ENCODE measurements around the gene DAB1. TPM values are rescaled to one million over a fixed set of nuclear protein-coding genes. Genes with fewer than 3 reads are reported as not detected.

The DAB1 gene
- total and polyA plus RNA-seq, 10 of the 15 experiments (the other 5 are each of a cell fraction or from before 2014, with no cell fraction given) = 0.02 to 0.10 (median 0.03) TPM; not detected in 5

GRCh38 chr1:57017717-57018116, 406.1 kb downstream of the DAB1 start:
- Histone ChIP-seq H4K20me1 (ENCODE audit: control insufficient read depth, insufficient read depth) (no peaks in the 10 kb centered on the region), H3K4me3 (no peak overlapping the region), H3K27ac (ENCODE audit: control insufficient read depth, insufficient read depth) (no peak overlapping the region), H2AFZ (ENCODE audit: control insufficient read depth, low read depth, low read length) (no peak overlapping the region), H3K36me3 (ENCODE audit: control insufficient read depth in 2 of 2, insufficient read depth in 2 of 2, low read length in 1 of 2) (no peaks in the 10 kb centered on the region), H3K4me1 (ENCODE audit: control insufficient read depth, insufficient read depth, low read length) (no peaks in the 10 kb centered on the region), H3K4me2 (ENCODE audit: control insufficient read depth, insufficient read depth) (no peak overlapping the region), H3K79me2 (ENCODE audit: control insufficient read depth, insufficient read depth, low read length) (no peaks in the 10 kb centered on the region), H3K9ac (ENCODE audit: control insufficient read depth, insufficient read depth, low read length) (no peak overlapping the region), H3K27me3 (replicated peaks in 1 of 2; ENCODE audit: control insufficient read depth in 2 of 2, insufficient read depth in 2 of 2, low read length in 1 of 2) (no peaks in the 10 kb centered on the region), H3K9me3 (replicated peaks; ENCODE audit: control insufficient read depth, insufficient read depth, low read length) (no peaks in the 10 kb centered on the region)
- TF ChIP-seq NFYB (IDR thresholded peaks at IDR 0.05; ENCODE audit: insufficient read depth, low read depth, low read length) (no peak), MAX (IDR thresholded peaks at IDR 0.05; ENCODE audit: low read depth, low read length) (no peak), CTCF (IDR thresholded peaks at IDR 0.05 in 2 of 3, conservative IDR thresholded peaks at IDR 0.05 in 1 of 3; ENCODE audit: control insufficient read depth in 2 of 3, extremely low read depth in 1 of 3, insufficient read depth in 1 of 3, low read depth in 3 of 3, low read length in 3 of 3) (peak in 2 of 3 experiments; percentile 22 to 31; a peak in 1 of 6 replicates)
- in situ Hi-C loops (cut with MboI) = no loop called here
- RAD21 ChIA-PET (ENCODE audit: unreplicated experiment) = no interaction called here
- POLR2A ChIA-PET = no interaction called here
- SMC1A ChIA-PET (ENCODE audit: uncharacterized antibody, unreplicated experiment) = no interaction called here
- FAIRE-seq = no peak
- intact Hi-C loops (cut with micrococcal nuclease; ENCODE audit: unreplicated experiment) = loop anchor here (2.0 kb wide), 1 partner anchor 21 kb away; no protein-coding TSS in a partner anchor
- no TSS peak for BruUV-seq (replicated peaks)
- CTCF ChIA-PET = no interaction called here
- DNase-seq (ENCODE audit: low read depth, low spot score) = no peak
- no peak; the same call in 2 of the 3 replicates for ATAC-seq
- WGBS (ENCODE audit: insufficient coverage, insufficient replicate concordance, low lambda C conversion rate, missing lambda C conversion rate) = 29% methylated on average over 7 of the region's 7 CpGs

GRCh38 chr1:57017200-57017599, 406.7 kb downstream of the DAB1 start:
- Histone ChIP-seq H3K79me2 (ENCODE audit: control insufficient read depth, insufficient read depth, low read length) (no peaks in the 10 kb centered on the region), H3K27me3 (replicated peaks in 1 of 2; ENCODE audit: control insufficient read depth in 2 of 2, insufficient read depth in 2 of 2, low read length in 1 of 2) (no peaks in the 10 kb centered on the region), H3K4me1 (ENCODE audit: control insufficient read depth, insufficient read depth, low read length) (no peaks in the 10 kb centered on the region), H3K9me3 (replicated peaks; ENCODE audit: control insufficient read depth, insufficient read depth, low read length) (no peaks in the 10 kb centered on the region), H3K27ac (ENCODE audit: control insufficient read depth, insufficient read depth) (no peak overlapping the region), H3K36me3 (ENCODE audit: control insufficient read depth in 2 of 2, insufficient read depth in 2 of 2, low read length in 1 of 2) (no peaks in the 10 kb centered on the region), H2AFZ (ENCODE audit: control insufficient read depth, low read depth, low read length) (no peak overlapping the region), H3K4me3 (no peak overlapping the region), H4K20me1 (ENCODE audit: control insufficient read depth, insufficient read depth) (no peaks in the 10 kb centered on the region), H3K9ac (ENCODE audit: control insufficient read depth, insufficient read depth, low read length) (no peak overlapping the region), H3K4me2 (ENCODE audit: control insufficient read depth, insufficient read depth) (no peak overlapping the region)
- CTCF ChIA-PET = no interaction called here
- SMC1A ChIA-PET (ENCODE audit: uncharacterized antibody, unreplicated experiment) = no interaction called here
- RAD21 ChIA-PET (ENCODE audit: unreplicated experiment) = no interaction called here
- 1% methylated on average over 6 of the region's 6 CpGs for WGBS (ENCODE audit: insufficient coverage, insufficient replicate concordance, low lambda C conversion rate, missing lambda C conversion rate)
- BruUV-seq (replicated peaks) = no TSS peak
- in situ Hi-C loops (cut with MboI) = no loop called here
- ATAC-seq = no peak
- POLR2A ChIA-PET = no interaction called here
- no peak for DNase-seq (ENCODE audit: low read depth, low spot score)
- intact Hi-C loops (cut with micrococcal nuclease; ENCODE audit: unreplicated experiment) = loop anchor here (2.0 kb wide), 1 partner anchor 20 kb away; no protein-coding TSS in a partner anchor
- no peak for FAIRE-seq
- TF ChIP-seq MEF2B (IDR thresholded peaks at IDR 0.05; ENCODE audit: partially characterized antibody, poor library complexity, severe bottlenecking) (no peak), PML (IDR thresholded peaks at IDR 0.05; ENCODE audit: low read length) (no peak), BACH1 (IDR thresholded peaks at IDR 0.05; ENCODE audit: borderline replicate concordance) (no peak), BCL3 (IDR thresholded peaks at IDR 0.05; ENCODE audit: borderline replicate concordance, insufficient read depth, low read depth, low read length, poor library complexity, severe bottlenecking) (no peak)
